ACC112 (cell line): Measurements from ENCODE around the gene COQ10B.
"Not testable (repeated sequence)": the region's sequence is repeated elsewhere in the genome, so short reads cannot be mapped to it uniquely, and the experiment has no call there.

Source experiments
- H2AFZ ChIP-seq: fragments of 200-600 bp; sonication (generic); one replicate; pipeline ENCODE4 v1.6.0; 2017; ENCODE audit warnings: antibody characterized with exemption, low read length; ENCODE audit not compliant: unreplicated experiment
- H3K27ac ChIP-seq: fragments of 200-600 bp; sonication (generic); 2 replicates; pipeline ENCODE4 v1.5.1; 2014; ENCODE audit warnings: low read depth, mild to moderate bottlenecking, antibody characterized with exemption, low read length, moderate library complexity
- H3K27me3 ChIP-seq: fragments of 200-600 bp; sonication (generic); 2 replicates; pipeline ENCODE4 v1.6.1; 2014; ENCODE audit warnings: mild to moderate bottlenecking, antibody characterized with exemption, low read length, moderate library complexity, mixed read lengths; ENCODE audit not compliant: insufficient read depth
- H3K36me3 ChIP-seq: fragments of 200-600 bp; sonication (generic); 2 replicates; pipeline ENCODE4 v1.6.1; 2016; ENCODE audit warnings: mild to moderate bottlenecking, antibody characterized with exemption, low read length, moderate library complexity, mixed read lengths; ENCODE audit not compliant: insufficient read depth
- H3K4me1 ChIP-seq: fragments of 200-600 bp; sonication (generic); one replicate; pipeline ENCODE4 v1.6.1; 2016; ENCODE audit warnings: low read length, mixed read lengths; ENCODE audit not compliant: insufficient read depth, unreplicated experiment, control insufficient read depth
- H3K4me3 ChIP-seq: fragments of 200-600 bp; sonication (generic); 2 replicates; pipeline ENCODE4 v1.5.1; 2014; ENCODE audit warnings: mild to moderate bottlenecking, low read depth, low read length
- H3K79me2 ChIP-seq: fragments of 200-600 bp; sonication (generic); one replicate; pipeline ENCODE4 v1.6.0; 2016; ENCODE audit warnings: low read length; ENCODE audit not compliant: control insufficient read depth, unreplicated experiment, insufficient read depth

Gene COQ10B

GRCh38 chr2:197431858-197432257, 21.5 kb upstream of the COQ10B start:
- H3K27ac ChIP-seq = no peak overlapping the region
- no peaks in the 10 kb centered on the region for H3K36me3 ChIP-seq
- no peak overlapping the region for H2AFZ ChIP-seq
- H3K4me3 ChIP-seq = peak overlapping the region; percentile 43
- peaks cover 84% of the 10 kb centered on the region for H3K79me2 ChIP-seq
- no peaks in the 10 kb centered on the region for H3K27me3 ChIP-seq
- H3K4me1 ChIP-seq = peaks cover 31% of the 10 kb centered on the region

- peaks cover 77% of the 10 kb centered on the region for H3K79me2 ChIP-seq
- peaks cover 26% of the 10 kb centered on the region for H3K4me1 ChIP-seq
- H3K4me3 ChIP-seq = peak overlapping the region; percentile 92
- not testable (repeated sequence) for H3K36me3 ChIP-seq, H3K27ac ChIP-seq, H2AFZ ChIP-seq, H3K27me3 ChIP-seq
Measured at GRCh38 chr2:197432527-197432926, 20.8 kb upstream of the COQ10B start.

GRCh38 chr2:197433780-197434438, 19.4 kb upstream of the COQ10B start:
- Histone ChIP-seq H3K36me3 (no peaks in the 10 kb centered on the region), H3K79me2 (peaks cover 63% of the 10 kb centered on the region), H3K27me3 (no peaks in the 10 kb centered on the region), H3K4me1 (peaks cover 26% of the 10 kb centered on the region), H2AFZ (peak overlapping the region; percentile 95), H3K4me3 (peak overlapping the region; percentile 92), H3K27ac (peak overlapping the region; percentile 80; the same call in 1 of the 2 replicates)

GRCh38 chr2:197434541-197435513, 18.5 kb upstream of the COQ10B start, which contains the start of gene SF3B1:
Gene SF3B1, minus strand, starts transcription at chr2:197435028. Its CDS starts 29 bp downstream, at chr2:197434999.
- H3K4me3 ChIP-seq = peak within 1 kb of the TSS; percentile 92
- H3K36me3 ChIP-seq = no peaks in the 10 kb centered on the region
- peak within 1 kb of the TSS; percentile 95 for H2AFZ ChIP-seq
- H3K4me1 ChIP-seq = peaks cover 26% of the 10 kb centered on the region
- H3K79me2 ChIP-seq = peaks cover 54% of the 10 kb centered on the region
- H3K27ac ChIP-seq = peak within 1 kb of the TSS; percentile 80
- no peaks in the 10 kb centered on the region for H3K27me3 ChIP-seq

- Histone ChIP-seq H3K27me3 (no peaks in the 10 kb centered on the region), H3K4me3 (peak overlapping the region; percentile 92), H3K4me1 (peaks cover 26% of the 10 kb centered on the region), H3K36me3 (no peaks in the 10 kb centered on the region), H2AFZ (peak overlapping the region; percentile 29), H3K27ac (peak overlapping the region; percentile 80), H3K79me2 (peaks cover 44% of the 10 kb centered on the region)
Measured at GRCh38 chr2:197435598-197436420, 17.5 kb upstream of the COQ10B start.

GRCh38 chr2:197437380-197437779, 16.0 kb upstream of the COQ10B start:
- H3K79me2 ChIP-seq = peaks cover 28% of the 10 kb centered on the region
- no peak overlapping the region for H2AFZ ChIP-seq
- no peak overlapping the region for H3K27ac ChIP-seq
- H3K4me3 ChIP-seq = no peak overlapping the region
- H3K36me3 ChIP-seq = no peaks in the 10 kb centered on the region
- peaks cover 13% of the 10 kb centered on the region for H3K4me1 ChIP-seq
- H3K27me3 ChIP-seq = no peaks in the 10 kb centered on the region

- H3K4me1 ChIP-seq = no peaks in the 10 kb centered on the region
- no peaks in the 10 kb centered on the region for H3K36me3 ChIP-seq
- H3K27me3 ChIP-seq = no peaks in the 10 kb centered on the region
- no peaks in the 10 kb centered on the region for H3K79me2 ChIP-seq
- H2AFZ ChIP-seq = peak overlapping the region; percentile 14
- no peak overlapping the region for H3K27ac ChIP-seq
- no peak overlapping the region for H3K4me3 ChIP-seq
Measured at GRCh38 chr2:197442857-197443256, 10.5 kb upstream of the COQ10B start.

GRCh38 chr2:197445746-197446145, 7.6 kb upstream of the COQ10B start:
- no peak overlapping the region for H3K4me3 ChIP-seq
- no peak overlapping the region for H2AFZ ChIP-seq
- H3K36me3 ChIP-seq = no peaks in the 10 kb centered on the region
- H3K27me3 ChIP-seq = no peaks in the 10 kb centered on the region
- H3K4me1 ChIP-seq = no peaks in the 10 kb centered on the region
- H3K27ac ChIP-seq = no peak overlapping the region
- H3K79me2 ChIP-seq = no peaks in the 10 kb centered on the region

GRCh38 chr2:197446844-197447243, 6.5 kb upstream of the COQ10B start:
- H3K4me1 ChIP-seq = no peaks in the 10 kb centered on the region
- H3K27me3 ChIP-seq = no peaks in the 10 kb centered on the region
- no peaks in the 10 kb centered on the region for H3K79me2 ChIP-seq
- no peak overlapping the region for H3K27ac ChIP-seq
- H3K4me3 ChIP-seq = no peak overlapping the region
- H3K36me3 ChIP-seq = no peaks in the 10 kb centered on the region
- no peak overlapping the region for H2AFZ ChIP-seq

- H3K27ac ChIP-seq = no peak overlapping the region
- H3K36me3 ChIP-seq = no peaks in the 10 kb centered on the region
- H3K4me3 ChIP-seq = no peak overlapping the region
- peaks cover 17% of the 10 kb centered on the region for H3K79me2 ChIP-seq
- no peaks in the 10 kb centered on the region for H3K27me3 ChIP-seq
- no peak overlapping the region for H2AFZ ChIP-seq
- peaks cover 11% of the 10 kb centered on the region for H3K4me1 ChIP-seq
Measured at GRCh38 chr2:197450465-197450864, 2.9 kb upstream of the COQ10B start.
